Omental fat pad (tissue), 4 donors: Measurements from ENCODE around the gene CNOT2. TPM values are rescaled to one million over a fixed set of nuclear protein-coding genes. Genes with fewer than 3 reads are reported as not detected.

ENCODE experiments used
- ATAC-seq: fragments of 150-250 bp; one replicate; pipeline ENCODE4 v1.9.1; 2016; ENCODE audit warnings: mild to moderate bottlenecking, moderate library complexity; ENCODE audit not compliant: low FRiP score
- DNase-seq: peaks from one replicate; pipeline ENCODE4 v3.0.0-alpha.2; 2019; ENCODE audit warnings: low spot score
- total RNA-seq, 4 donors: library from RNA; depleted of rRNA; stranded (reverse); fragments of >200 nt; gene quantifications; one replicate each; pipeline ENCODE4 v1.1.0, GENCODE V29; 2016
- TF ChIP-seq, protein P1 (sequence below), 3 donors: fragments of 450-650 bp; IDR thresholded peaks; one replicate each; pipeline ENCODE4 v1.5.1; 2016 to 2017; ENCODE audit warnings: antibody characterized with exemption in 3 of 3, mild to moderate bottlenecking in 3 of 3, moderate library complexity in 2 of 3

Gene CNOT2
- total RNA-seq, 4 donors from 2014 or later = 122 to 155 (median 144) TPM

DNA sequence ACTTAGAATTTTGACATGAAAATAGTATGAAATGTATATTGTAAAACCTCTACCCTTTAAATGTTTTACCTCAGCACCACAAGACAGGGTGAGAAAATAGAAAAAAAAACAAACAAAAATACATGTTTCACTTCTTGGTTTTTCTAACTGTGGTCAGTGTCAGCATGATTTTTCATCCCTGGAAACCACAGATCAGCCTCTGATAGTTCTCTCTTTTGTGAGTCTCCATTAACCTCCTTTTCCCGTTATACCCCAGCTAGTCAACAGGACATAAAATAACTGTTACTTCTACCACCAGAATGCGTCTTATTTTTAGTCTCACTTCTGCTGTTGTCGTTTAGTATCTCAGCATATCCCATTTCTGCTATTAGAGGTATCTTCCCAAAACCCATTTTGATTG, 74.5 kb downstream of the CNOT2 start:
- TF ChIP-seq, protein P1, sequence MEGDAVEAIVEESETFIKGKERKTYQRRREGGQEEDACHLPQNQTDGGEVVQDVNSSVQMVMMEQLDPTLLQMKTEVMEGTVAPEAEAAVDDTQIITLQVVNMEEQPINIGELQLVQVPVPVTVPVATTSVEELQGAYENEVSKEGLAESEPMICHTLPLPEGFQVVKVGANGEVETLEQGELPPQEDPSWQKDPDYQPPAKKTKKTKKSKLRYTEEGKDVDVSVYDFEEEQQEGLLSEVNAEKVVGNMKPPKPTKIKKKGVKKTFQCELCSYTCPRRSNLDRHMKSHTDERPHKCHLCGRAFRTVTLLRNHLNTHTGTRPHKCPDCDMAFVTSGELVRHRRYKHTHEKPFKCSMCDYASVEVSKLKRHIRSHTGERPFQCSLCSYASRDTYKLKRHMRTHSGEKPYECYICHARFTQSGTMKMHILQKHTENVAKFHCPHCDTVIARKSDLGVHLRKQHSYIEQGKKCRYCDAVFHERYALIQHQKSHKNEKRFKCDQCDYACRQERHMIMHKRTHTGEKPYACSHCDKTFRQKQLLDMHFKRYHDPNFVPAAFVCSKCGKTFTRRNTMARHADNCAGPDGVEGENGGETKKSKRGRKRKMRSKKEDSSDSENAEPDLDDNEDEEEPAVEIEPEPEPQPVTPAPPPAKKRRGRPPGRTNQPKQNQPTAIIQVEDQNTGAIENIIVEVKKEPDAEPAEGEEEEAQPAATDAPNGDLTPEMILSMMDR (IDR thresholded peaks at IDR 0.05) = no peak
- no peak for DNase-seq
- no peak for ATAC-seq

DNA sequence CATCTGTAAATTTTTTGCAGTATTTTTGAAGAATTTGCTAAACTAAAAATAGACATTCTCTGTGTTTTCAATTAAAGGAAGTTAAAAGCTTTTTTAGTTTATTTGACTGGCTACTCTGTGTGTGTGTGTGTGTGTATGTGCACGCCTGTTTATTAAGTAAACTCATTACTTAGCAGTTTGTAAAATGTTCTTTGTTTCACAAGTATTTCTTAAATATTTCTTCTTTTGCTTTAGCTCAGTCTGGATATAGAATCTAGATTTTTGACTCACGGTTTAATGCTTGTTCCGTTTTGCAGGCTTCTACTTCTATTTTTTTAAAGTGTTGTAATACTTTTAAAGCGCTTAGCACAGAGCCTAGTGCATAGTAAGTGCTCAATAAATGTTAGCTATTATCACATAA, 76.4 kb downstream of the CNOT2 start:
- ATAC-seq = no peak
- DNase-seq = no peak
- TF ChIP-seq, protein P1 (IDR thresholded peaks at IDR 0.05) = no peak

DNA sequence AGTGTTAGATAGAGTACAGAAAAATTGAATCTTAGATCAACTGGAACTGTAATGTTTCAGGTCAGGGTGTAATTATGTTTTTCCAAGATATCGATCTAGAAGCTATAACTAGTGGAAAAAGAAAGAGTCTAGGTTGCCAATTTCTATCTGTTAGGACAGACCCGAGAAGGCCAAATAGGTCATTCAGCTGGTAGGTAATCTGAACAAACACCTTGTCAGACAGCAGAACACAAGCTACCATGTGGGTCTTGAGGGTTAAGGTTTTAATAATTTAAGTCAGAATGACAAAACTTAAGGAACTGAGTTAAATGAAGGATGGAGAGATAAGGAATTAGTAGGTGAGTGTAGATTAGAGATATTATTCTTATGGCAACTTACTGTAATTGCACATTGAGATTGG, 78.0 kb downstream of the CNOT2 start:
- no peak for DNase-seq
- no peak for ATAC-seq
- TF ChIP-seq, protein P1 (IDR thresholded peaks at IDR 0.05) = no peak

DNA sequence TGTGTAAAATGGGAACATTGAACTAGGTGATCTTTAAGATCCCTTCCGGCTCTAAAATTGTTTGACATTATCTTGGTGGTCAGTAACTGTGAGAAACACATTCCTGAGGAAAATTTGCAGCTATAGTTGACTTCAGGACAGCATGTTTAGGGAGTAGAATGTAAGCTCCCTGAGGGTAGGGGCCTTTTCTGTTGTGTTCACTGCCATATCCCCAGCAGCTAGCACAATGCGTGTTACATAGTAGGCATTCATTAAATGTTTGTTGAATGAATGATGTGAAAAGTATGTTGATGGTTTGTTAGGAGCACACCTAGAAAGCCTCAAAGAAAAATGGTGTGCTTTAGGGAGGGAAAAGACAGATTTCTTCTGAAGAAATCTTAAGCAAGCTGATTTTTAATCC, 84.3 kb downstream of the CNOT2 start:
- no peak for DNase-seq
- no peak for ATAC-seq
- TF ChIP-seq, protein P1 (IDR thresholded peaks at IDR 0.05) = no peak

DNA sequence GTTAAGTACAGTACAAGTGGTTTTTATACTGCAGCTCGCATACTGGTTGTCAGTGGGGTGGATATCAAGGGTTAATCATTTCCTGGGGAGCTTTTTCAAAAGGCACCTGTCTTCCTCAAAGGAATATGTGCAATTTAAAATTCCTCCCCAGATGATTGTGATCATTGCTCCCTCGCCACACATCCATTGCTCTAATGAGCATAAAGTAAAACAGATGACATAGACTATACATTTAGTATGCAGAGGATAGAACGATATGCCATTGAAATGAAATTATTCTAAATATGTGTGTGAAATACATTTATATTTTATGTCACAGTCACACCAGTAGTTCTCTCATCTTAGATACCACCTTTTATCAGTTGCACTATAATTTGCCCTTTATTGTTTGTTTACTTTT, 86.5 kb downstream of the CNOT2 start:
- DNase-seq (no peak), ATAC-seq (no peak)
- TF ChIP-seq, protein P1 (IDR thresholded peaks at IDR 0.05) = no peak

DNA sequence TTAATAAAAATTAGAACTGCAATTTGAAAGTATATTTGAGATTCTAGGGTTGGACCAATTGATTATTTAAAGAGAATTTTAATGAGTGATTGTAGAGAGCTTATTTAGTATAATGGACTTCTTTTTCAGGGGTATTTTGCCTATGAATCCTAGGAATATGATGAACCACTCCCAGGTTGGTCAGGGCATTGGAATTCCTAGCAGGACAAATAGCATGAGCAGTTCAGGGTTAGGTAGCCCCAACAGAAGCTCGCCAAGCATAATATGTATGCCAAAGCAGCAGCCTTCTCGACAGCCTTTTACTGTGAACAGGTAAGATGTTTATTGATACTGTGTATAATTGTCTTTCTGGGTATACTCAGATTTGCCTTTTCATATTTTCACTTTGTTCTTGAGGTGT, 86.9 kb downstream of the CNOT2 start:
- no peak for ATAC-seq

DNA sequence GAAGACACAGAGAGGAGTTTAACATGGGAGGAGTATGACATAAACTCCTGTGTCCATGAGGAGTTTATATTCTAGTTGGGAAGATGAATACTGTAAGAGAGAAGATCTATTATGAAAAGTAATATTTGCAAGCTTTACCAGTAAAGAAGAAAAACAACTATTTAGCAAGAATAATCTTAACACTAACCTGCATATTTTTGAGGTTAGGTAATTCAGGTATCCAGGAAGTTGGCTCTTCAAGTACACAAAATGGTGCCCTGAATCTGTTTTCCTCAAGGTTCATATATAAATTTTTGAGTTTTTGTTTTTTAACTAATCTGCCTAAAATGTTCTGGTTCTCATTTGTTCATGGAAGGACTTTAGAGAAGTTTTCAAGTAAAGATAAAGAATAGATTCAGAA, 89.0 kb downstream of the CNOT2 start:
- TF ChIP-seq, protein P1 (IDR thresholded peaks at IDR 0.05) = no peak
- ATAC-seq (no peak), DNase-seq (no peak)

More for the DNA sequence above, 86.9 kb downstream of the CNOT2 start:
- DNase-seq = no peak
- TF ChIP-seq, protein P1 (IDR thresholded peaks at IDR 0.05) = no peak
